Karpas-422 (cell line): ENCODE results near the gene RNF220. TPM values are rescaled to one million over a fixed set of nuclear protein-coding genes. Genes with fewer than 3 reads are reported as not detected.

ENCODE experiments used
- DNase-seq: peaks from one replicate; pipeline ENCODE4 v3.0.0-alpha.2; 2015
- H2AFZ ChIP-seq: fragments of 200-600 bp; sonication (generic); 2 replicates; pipeline ENCODE4 v1.6.1; 2014; ENCODE audit warnings: antibody characterized with exemption, low read length, mixed read lengths
- H3K27ac ChIP-seq: fragments of 200-600 bp; sonication (generic); 2 replicates; pipeline ENCODE4 v1.5.1; 2014; ENCODE audit warnings: mild to moderate bottlenecking, low read length, moderate library complexity
- H3K27me3 ChIP-seq: fragments of 200-600 bp; sonication (generic); 2 replicates; pipeline ENCODE4 v1.6.1; 2014; ENCODE audit warnings: low read length, mixed read lengths
- H3K36me3 ChIP-seq: fragments of 200-600 bp; sonication (generic); 2 replicates; pipeline ENCODE4 v1.6.1; 2014; ENCODE audit warnings: low read length, mixed read lengths; ENCODE audit not compliant: insufficient read depth
- H3K4me1 ChIP-seq: fragments of 200-600 bp; sonication (generic); 2 replicates; pipeline ENCODE4 v1.6.1; 2014; ENCODE audit warnings: mild to moderate bottlenecking, low read length, mixed read lengths
- H3K4me2 ChIP-seq: fragments of 200-600 bp; sonication (generic); 2 replicates; pipeline ENCODE4 v1.6.1; 2014; ENCODE audit warnings: low read length, low read depth, mild to moderate bottlenecking; ENCODE audit not compliant: poor library complexity, severe bottlenecking
- H3K4me3 ChIP-seq: fragments of 200-600 bp; sonication (generic); 2 replicates; pipeline ENCODE4 v1.5.1; 2014; ENCODE audit warnings: mild to moderate bottlenecking, antibody characterized with exemption, low read length, mixed read lengths
- H3K79me2 ChIP-seq: fragments of 200-600 bp; sonication (generic); 2 replicates; pipeline ENCODE4 v1.6.1; 2014; ENCODE audit warnings: mild to moderate bottlenecking, low read length, mixed read lengths
- H3K9ac ChIP-seq: fragments of 200-600 bp; sonication (generic); 2 replicates; pipeline ENCODE4 v1.6.0; 2014; ENCODE audit warnings: low read length
- H3K9me2 ChIP-seq: fragments of 200-600 bp; sonication (generic), shearing (Covaris generic); replicated peaks from 2 replicates; pipeline ENCODE4 v1.6.0; 2014; ENCODE audit warnings: mild to moderate bottlenecking, low read length, moderate library complexity; ENCODE audit not compliant: insufficient read depth
- H3K9me3 ChIP-seq: fragments of 300-700, 200-600 bp; sonication (generic); 2 replicates; pipeline ENCODE4 v1.6.1; 2014; ENCODE audit warnings: low read length, mixed read lengths
- H4K20me1 ChIP-seq: fragments of 200-600 bp; sonication (generic); 2 replicates; pipeline ENCODE4 v1.6.1; 2014; ENCODE audit warnings: mild to moderate bottlenecking, antibody characterized with exemption, low read length, low read depth; ENCODE audit not compliant: insufficient read depth
- total RNA-seq: library from RNA; depleted of rRNA; stranded (reverse); fragments of >200 nt; shearing (Covaris generic); gene quantifications from 2 replicates; pipeline ENCODE4 v1.2.3, GENCODE V29; 2014; ENCODE audit warnings: low replicate concordance

Gene RNF220
- total RNA-seq, 1 experiment from 2014 or later = 73.6 TPM

- Histone ChIP-seq H3K4me2 (no peak overlapping the region), H3K4me3 (no peak overlapping the region), H3K27me3 (no peaks in the 10 kb centered on the region), H3K79me2 (no peaks in the 10 kb centered on the region), H2AFZ (no peak overlapping the region), H3K4me1 (no peaks in the 10 kb centered on the region), H3K36me3 (no peaks in the 10 kb centered on the region), H4K20me1 (no peaks in the 10 kb centered on the region), H3K27ac (no peak overlapping the region), H3K9me3 (no peaks in the 10 kb centered on the region), H3K9ac (no peak overlapping the region), H3K9me2 (no peaks in the 10 kb centered on the region)
- no peak for DNase-seq
Measured at GRCh38 chr1:44508397-44508745, 103.3 kb downstream of the RNF220 start.

GRCh38 chr1:44511363-44511762, 106.3 kb downstream of the RNF220 start:
- no peak overlapping the region for H3K4me2 ChIP-seq
- no peak overlapping the region for H3K27ac ChIP-seq
- no peaks in the 10 kb centered on the region for H3K27me3 ChIP-seq
- H3K9me2 ChIP-seq = no peaks in the 10 kb centered on the region
- H3K79me2 ChIP-seq = no peaks in the 10 kb centered on the region
- no peaks in the 10 kb centered on the region for H3K36me3 ChIP-seq
- H3K9me3 ChIP-seq = no peaks in the 10 kb centered on the region
- no peak for DNase-seq
- H3K4me1 ChIP-seq = no peaks in the 10 kb centered on the region
- H4K20me1 ChIP-seq = no peaks in the 10 kb centered on the region
- no peak overlapping the region for H3K9ac ChIP-seq
- no peak overlapping the region for H3K4me3 ChIP-seq
- H2AFZ ChIP-seq = no peak overlapping the region

DNA sequence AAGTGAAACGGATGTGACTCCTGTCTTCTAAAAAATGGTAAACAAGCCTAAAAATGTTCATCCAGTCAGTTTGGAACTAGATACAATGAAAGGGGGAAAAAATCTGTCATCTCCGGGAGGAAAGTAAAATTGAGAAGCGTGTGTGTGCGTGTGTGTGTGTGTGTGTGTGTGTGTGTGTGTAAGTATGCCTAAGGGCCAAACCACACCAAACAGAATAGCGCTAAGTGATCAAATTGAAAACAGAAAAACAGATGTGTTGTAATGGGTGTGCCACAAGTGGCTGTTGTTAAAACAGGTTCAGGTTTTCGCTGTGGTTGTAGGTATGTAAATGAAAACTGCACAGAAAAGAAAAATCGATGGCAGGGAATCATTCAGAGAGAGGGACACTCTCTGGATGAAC, 106.7 kb downstream of the RNF220 start:
- no peak overlapping the region for H3K4me2 ChIP-seq
- no peak overlapping the region for H2AFZ ChIP-seq
- no peaks in the 10 kb centered on the region for H3K9me2 ChIP-seq
- no peak overlapping the region for H3K27ac ChIP-seq
- no peaks in the 10 kb centered on the region for H3K79me2 ChIP-seq
- DNase-seq = no peak
- no peak overlapping the region for H3K9ac ChIP-seq
- no peaks in the 10 kb centered on the region for H4K20me1 ChIP-seq
- H3K36me3 ChIP-seq = no peaks in the 10 kb centered on the region
- no peaks in the 10 kb centered on the region for H3K4me1 ChIP-seq
- H3K4me3 ChIP-seq = no peak overlapping the region
- H3K9me3 ChIP-seq = no peaks in the 10 kb centered on the region
- no peaks in the 10 kb centered on the region for H3K27me3 ChIP-seq

- Histone ChIP-seq H3K27ac (no peak overlapping the region), H4K20me1 (no peaks in the 10 kb centered on the region), H3K27me3 (no peaks in the 10 kb centered on the region), H3K4me3 (no peak overlapping the region), H3K9me3 (no peaks in the 10 kb centered on the region), H3K79me2 (no peaks in the 10 kb centered on the region), H3K4me2 (no peak overlapping the region), H3K9me2 (no peaks in the 10 kb centered on the region), H3K4me1 (no peaks in the 10 kb centered on the region), H2AFZ (no peak overlapping the region), H3K9ac (no peak overlapping the region), H3K36me3 (no peaks in the 10 kb centered on the region)
- DNase-seq = no peak
Measured at GRCh38 chr1:44512313-44512885, 107.3 kb downstream of the RNF220 start.

DNA sequence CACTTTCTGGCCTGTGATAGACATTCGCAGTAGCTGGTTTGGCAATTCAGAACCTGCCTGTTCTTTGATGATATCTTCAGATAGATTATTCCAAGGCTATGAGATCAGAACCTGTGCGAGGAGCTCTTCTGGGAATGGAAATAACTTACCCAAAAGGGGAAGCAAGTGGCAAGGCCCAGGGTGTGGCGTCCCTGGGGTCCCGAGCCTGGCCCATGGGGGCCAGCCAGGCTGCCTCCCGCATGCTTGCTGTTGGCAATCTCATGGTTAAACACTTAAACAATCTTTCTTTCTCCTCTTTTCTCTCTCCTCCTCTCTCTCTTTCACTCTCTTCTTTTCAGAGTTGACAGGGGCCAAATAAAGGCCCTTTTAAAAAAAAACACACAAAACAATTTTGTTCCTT, 108.1 kb downstream of the RNF220 start:
- no peak overlapping the region for H3K4me3 ChIP-seq
- H3K9me2 ChIP-seq = no peaks in the 10 kb centered on the region
- H3K9me3 ChIP-seq = no peaks in the 10 kb centered on the region
- no peaks in the 10 kb centered on the region for H3K36me3 ChIP-seq
- no peak overlapping the region for H3K4me2 ChIP-seq
- H3K4me1 ChIP-seq = no peaks in the 10 kb centered on the region
- H3K27me3 ChIP-seq = no peaks in the 10 kb centered on the region
- DNase-seq = no peak
- H2AFZ ChIP-seq = no peak overlapping the region
- no peak overlapping the region for H3K9ac ChIP-seq
- H3K27ac ChIP-seq = no peak overlapping the region
- H3K79me2 ChIP-seq = no peaks in the 10 kb centered on the region
- no peaks in the 10 kb centered on the region for H4K20me1 ChIP-seq

- H3K9ac ChIP-seq = no peak overlapping the region
- no peaks in the 10 kb centered on the region for H3K9me3 ChIP-seq
- H3K27me3 ChIP-seq = no peaks in the 10 kb centered on the region
- H4K20me1 ChIP-seq = no peaks in the 10 kb centered on the region
- H2AFZ ChIP-seq = no peak overlapping the region
- no peak overlapping the region for H3K27ac ChIP-seq
- H3K4me1 ChIP-seq = no peaks in the 10 kb centered on the region
- no peaks in the 10 kb centered on the region for H3K79me2 ChIP-seq
- no peaks in the 10 kb centered on the region for H3K36me3 ChIP-seq
- H3K4me3 ChIP-seq = no peak overlapping the region
- H3K4me2 ChIP-seq = no peak overlapping the region
- H3K9me2 ChIP-seq = no peaks in the 10 kb centered on the region
- DNase-seq = no peak
Measured at GRCh38 chr1:44514673-44515072, 109.6 kb downstream of the RNF220 start.

DNA sequence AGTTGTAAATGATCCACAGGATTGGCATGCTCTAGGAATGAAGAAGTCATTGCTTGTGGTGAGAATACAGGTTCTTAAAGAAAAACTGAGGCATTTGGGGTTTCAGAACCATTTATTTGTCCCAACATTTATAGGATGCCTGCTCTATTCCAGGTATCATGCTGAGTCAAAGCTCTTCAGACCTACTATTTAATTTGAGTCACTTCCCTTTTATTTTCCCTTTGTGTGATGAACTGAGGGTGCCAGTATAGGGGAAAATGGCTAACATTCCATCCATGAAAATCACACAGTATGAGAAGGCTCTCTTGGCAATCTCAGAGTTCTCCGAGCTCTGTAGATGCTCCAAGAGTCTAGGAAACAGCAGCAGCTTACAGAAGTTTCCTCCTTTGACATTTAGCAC, 110.4 kb downstream of the RNF220 start:
- H3K79me2 ChIP-seq = no peaks in the 10 kb centered on the region
- H3K4me1 ChIP-seq = no peaks in the 10 kb centered on the region
- no peaks in the 10 kb centered on the region for H4K20me1 ChIP-seq
- no peak overlapping the region for H3K27ac ChIP-seq
- no peaks in the 10 kb centered on the region for H3K9me2 ChIP-seq
- DNase-seq = no peak
- no peaks in the 10 kb centered on the region for H3K9me3 ChIP-seq
- no peaks in the 10 kb centered on the region for H3K36me3 ChIP-seq
- no peak overlapping the region for H3K4me2 ChIP-seq
- no peaks in the 10 kb centered on the region for H3K27me3 ChIP-seq
- H2AFZ ChIP-seq = no peak overlapping the region
- no peak overlapping the region for H3K4me3 ChIP-seq
- no peak overlapping the region for H3K9ac ChIP-seq

GRCh38 chr1:44519035-44519676, 114.1 kb downstream of the RNF220 start:
- H3K9ac ChIP-seq = no peak overlapping the region
- no peaks in the 10 kb centered on the region for H3K79me2 ChIP-seq
- no peaks in the 10 kb centered on the region for H3K27me3 ChIP-seq
- no peak overlapping the region for H3K4me2 ChIP-seq
- H2AFZ ChIP-seq = no peak overlapping the region
- no peaks in the 10 kb centered on the region for H4K20me1 ChIP-seq
- H3K4me1 ChIP-seq = no peaks in the 10 kb centered on the region
- no peak for DNase-seq
- no peak overlapping the region for H3K4me3 ChIP-seq
- no peaks in the 10 kb centered on the region for H3K9me3 ChIP-seq
- no peaks in the 10 kb centered on the region for H3K36me3 ChIP-seq
- no peaks in the 10 kb centered on the region for H3K9me2 ChIP-seq
- no peak overlapping the region for H3K27ac ChIP-seq
